ENCODE measurements around the gene PFN1.
"Not testable (repeated sequence)": the region's sequence is repeated elsewhere in the genome, so short reads cannot be mapped to it uniquely, and the experiment has no call there.

Gene PFN1

DNA sequence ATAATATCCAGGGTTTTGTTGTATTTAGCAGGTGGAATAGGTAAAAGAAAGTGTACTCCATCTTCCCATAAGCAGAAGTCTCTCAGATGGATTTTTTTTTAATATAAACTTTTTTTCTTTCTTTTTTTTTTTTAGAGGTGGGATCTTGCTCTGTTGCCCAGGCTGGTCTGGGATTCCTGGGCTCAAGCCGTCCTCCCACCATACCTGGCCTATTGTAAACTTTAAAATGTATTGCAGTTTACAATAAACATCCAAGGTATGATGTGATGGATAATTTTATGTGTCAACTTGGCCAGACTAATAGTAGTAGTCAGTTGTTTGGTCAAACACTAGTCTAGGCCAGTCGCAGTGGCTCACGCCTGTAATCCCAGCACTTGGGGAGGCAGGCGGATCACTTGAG, 27.0 kb downstream of the PFN1 start:
- DNase-seq (ENCODE audit: low spot score): no peak

DNA sequence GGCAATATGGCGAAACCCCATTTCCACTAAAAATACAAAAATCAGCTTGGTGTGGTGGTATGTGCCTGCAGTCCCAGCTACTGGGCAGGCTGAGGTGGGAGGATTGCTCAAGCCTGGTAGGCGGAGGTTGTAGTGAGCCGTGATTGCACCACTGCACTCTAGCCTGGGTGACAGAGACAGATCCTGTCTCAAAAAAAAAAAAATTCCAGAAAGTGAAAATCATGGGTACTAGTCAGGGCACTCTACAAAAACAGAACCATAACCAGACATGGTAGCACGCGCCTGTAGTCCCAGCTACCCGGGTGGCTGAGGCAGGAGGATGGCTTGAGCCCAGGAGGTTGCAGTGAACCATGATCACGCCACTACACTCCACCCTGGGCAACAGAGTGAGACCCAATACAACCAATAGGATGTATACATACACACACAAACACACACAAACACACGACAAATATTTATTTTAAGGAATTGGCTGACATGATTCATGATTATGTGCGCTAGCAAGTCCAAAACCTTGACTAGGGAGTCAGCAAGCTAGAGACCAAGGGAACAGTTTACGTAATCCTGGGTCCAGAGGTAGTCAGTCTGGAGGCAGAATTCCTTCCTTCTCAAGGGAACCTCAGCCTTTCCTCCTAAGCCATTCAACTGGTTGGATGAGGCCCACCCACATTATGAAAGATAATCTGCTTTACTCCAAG, 27.8 kb downstream of the PFN1 start:
- DNase-seq (ENCODE audit: low spot score): no peak

DNA sequence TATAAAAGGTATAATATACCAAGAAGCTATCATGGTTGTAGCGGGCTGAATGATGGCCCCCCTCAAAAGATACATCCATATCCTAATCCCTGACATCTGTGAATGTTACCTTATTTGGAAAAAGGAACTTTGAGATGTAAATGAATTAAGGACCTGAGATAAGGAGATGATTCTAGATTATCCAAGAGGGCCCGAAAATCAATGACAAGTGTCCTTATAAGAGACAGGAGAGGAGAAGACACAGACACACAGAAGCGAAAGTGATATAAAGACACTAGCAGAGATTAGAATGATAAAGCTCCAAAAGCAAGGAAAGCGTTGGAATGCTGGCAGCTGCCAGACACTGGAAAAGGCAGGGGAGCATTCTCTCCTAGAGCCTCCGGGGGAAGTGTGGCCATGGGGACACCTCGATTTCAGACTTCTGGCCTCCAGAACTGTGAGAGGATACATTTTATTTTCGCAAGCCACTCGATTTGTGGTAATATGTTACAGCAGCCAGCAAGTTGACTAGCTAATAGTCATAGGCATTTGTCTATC, 28.8 kb downstream of the PFN1 start:
- no peak for DNase-seq (ENCODE audit: low spot score)

DNA sequence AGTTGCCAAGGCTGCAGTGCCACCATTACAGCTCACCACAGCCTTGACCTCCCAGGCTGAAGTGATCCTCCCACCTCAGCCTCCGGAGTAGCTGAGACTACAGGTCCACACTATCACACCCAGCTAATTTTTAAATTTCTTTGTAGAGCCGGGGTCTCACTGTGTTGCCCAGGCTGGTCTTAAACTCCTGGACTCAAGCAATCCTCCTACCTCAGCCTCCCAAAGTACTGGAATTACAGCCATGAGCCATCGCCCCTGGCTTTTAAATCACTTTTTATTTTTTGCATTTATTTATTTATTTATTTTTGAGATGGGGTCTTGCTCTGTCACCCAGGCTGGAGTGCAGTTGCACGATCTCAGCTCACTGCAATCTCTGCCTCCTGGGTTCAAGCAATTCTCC, 33.8 kb downstream of the PFN1 start:
- DNase-seq (ENCODE audit: low spot score): not testable (repeated sequence)

DNA sequence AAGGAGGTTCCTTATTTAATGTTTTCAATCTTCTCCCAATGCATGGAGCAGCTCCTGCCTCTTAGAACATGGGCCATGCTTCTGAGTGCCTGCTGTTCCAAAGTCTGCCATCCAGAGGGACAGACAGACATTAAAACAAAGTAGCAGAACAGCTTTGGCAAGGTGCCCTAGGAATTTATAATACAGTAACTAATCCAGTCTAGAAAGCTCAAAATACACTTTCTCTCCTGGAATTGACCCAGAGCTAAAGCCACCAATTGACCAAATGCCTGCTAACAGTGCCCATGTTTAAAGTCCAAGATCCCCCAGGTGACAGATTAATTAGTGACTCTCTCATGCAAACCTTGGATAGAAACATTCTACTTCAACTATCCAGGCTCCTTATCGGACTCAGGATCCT, 34.3 kb downstream of the PFN1 start:
- no peak for DNase-seq (ENCODE audit: low spot score)

DNA sequence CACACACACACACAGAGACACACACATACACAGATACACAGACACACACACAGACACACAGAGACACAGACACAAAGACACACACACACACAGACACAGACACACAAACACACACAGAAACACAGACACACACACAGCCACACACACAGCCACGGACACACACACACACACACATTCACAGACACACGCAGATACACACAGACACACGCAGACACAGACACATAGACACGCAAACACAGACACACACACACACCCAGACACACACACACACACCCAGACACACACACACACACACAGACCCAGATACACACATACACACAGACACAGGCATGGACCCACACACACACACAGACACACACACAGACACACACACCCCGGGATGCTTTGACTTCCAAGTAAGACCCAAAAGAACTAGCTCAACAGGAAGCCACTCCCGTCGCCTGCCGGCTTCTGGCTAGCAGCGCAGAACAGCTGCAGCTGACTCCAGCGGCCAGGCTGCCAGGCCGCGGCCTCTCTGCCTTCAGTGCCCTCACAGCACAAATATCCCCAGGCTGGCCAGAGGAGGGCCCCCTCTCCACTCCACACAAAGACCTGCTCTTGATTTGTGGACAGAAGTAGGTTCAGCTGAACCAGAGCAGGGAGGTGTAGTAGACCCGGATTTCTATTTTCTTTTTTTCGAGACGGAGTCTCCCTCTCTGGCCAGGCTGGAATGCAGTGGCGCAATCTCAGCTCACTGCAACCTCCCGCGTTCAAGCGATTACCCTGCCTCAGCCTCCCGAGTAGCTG, 39.4 kb downstream of the PFN1 start:
- peak; percentile 87 for DNase-seq (ENCODE audit: low spot score)

DNA sequence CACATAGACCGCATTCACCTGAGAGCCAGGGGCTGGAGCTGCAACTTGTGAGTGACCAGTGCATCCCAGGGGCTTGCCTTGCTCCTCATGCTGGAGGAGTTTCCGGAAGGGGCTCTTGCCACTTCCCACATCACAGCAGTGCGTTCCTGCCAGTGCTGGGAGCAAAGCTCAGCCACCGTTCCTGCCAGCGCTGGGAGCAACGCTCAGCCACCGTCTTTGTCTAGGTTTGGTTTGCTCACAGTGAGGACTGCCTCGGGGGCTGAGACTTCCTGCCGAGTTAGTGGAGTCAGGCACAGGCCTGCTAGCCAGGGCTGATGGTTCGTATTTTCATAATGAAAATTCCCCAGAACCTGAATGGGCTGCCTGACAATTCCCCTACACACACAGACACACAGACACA, 40.0 kb downstream of the PFN1 start:
- DNase-seq (ENCODE audit: low spot score): no peak

DNA sequence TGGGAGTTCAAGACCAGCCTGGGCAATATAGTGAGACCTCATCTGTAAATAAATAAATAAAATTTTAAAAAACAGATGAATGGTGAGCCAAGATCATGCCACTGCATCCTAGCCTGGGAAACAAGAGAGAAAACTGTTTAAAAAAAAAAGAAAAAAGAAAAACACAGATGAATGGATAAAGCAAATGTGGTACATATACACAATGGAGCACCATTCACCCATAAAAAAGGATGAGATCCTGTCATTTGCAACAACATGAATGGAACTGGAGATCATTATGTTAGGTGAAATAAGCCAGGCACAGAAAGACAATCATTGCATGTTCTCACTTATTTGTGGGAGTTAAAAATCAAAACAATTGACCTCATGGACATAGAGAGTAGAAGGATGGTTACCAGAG, 41.7 kb downstream of the PFN1 start:
- not testable (repeated sequence) for DNase-seq (ENCODE audit: low spot score)

DNA sequence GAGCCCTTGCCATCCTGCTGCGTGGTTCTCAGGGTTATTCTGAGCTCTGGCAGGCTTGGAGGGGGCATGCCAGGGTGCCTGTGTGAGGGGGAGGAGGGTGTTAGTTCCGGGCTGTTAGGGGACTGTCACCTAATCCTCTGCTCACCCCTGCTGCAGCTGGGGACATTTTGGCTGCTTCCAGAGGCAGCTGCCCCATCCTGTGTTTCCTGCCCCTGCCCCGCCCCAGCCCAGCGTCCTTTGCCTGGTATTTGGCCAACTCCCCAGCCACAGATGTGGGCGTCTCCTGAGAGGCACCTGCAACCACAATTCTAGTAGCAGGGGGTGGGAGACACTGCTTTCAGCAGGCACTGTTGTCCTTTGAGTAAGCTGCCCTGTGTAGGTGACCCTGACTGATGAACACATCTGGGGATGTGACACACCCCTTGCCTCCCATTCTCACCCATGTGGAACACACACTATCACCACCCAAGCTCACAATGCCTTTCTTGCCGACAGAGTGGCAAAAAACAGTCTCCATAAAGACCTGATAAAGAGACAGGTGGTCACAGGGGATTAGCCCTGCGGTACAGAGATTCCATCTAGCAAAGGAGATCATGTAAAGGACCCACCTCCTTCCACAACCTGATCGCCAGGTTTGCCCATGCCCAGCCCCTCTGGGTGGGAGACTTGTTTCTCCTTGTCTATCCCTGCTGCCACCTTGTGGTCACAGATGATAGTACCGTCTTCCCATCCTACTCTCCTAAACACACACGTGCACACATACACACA, 45.1 kb downstream of the PFN1 start, which contains the start of gene CHRNE:
Gene CHRNE (minus strand): TSS at position 48 of the 768 bp plus-strand sequence. CDS start 35 bp downstream, at position 13.
- peak; percentile 63 for DNase-seq (ENCODE audit: low spot score)

DNA sequence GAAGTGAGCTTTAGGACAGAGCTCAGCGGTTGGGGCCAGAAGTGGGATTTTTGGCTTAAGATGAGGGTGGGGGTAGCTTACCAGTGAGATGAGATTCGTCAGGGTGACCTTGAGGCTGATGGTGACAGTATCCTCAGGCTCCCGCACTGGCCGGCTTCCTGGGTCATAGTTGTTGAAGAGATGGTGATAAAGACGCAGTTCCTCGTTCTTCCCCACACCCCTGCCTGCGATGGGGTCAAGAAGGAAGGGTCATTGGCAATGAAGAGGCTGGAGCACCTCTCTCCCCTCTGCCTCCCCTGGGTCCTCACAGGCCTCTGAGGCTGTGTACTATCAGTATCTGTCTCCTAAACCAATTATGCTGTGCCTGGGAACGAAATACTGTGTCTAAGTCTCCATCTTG, 45.8 kb downstream of the PFN1 start:
- no peak for DNase-seq (ENCODE audit: low spot score)

DNA sequence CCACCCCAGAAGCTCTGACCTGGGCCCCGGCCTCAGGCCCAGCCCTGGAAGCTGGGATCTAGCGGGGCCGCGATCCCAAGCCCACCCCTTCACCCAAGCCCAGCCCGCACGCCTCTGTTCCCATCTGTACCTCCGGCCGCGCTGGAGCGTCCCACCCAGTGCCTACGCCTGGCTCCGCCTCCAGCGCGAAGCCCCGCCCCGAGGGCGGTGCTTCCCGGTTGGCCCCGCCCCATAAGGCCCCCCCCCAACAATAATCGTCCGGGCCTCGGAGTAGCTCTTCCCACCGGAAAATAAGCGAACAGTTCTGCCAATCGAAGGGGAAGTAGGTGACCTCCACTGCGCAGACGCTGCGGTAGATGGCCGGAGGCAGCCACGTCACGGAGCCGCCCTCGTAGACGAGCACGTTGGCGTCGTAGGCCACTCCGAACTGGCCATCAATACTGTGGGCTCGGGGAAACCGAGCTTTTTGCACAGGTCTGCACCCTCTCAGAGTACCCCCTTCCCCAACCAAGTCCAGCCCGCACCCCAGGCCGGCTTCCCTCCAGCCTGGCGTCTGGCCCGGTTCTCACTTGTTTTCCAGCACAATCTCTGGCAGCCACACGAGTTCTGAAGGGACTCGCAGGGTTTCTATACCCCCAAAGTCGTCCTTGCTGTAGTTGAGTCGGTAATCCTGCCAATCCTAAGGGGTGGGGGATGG, 46.5 kb downstream of the PFN1 start:
- no peak for DNase-seq (ENCODE audit: low spot score)

DNA sequence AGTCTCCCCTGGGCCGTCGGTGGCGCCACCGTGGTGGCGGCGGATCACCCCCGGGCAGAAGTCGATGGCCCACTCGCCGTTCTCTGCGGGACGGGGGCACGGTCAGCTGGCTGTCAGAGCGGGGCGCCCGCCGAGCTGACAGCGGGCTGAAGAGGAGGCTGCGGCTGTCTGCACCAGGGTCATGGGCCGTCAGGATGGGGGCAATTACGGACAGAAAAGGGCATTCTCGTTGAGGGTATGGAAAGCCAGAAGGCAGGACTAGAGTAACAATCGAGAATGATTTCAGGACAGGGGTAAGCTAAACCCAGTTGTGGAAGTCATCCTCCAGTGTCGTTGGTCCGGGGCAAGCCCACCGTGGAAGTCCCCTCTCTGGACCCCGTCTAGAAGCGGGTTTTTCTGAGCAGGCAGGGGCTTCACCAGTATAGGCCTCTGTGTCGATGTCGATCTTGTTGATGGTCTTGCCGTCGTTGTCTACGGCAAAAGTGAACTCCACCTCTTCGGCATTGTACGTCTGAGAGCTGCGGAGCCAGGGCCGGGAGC, 47.2 kb downstream of the PFN1 start:
- no peak for DNase-seq (ENCODE audit: low spot score)

DNA sequence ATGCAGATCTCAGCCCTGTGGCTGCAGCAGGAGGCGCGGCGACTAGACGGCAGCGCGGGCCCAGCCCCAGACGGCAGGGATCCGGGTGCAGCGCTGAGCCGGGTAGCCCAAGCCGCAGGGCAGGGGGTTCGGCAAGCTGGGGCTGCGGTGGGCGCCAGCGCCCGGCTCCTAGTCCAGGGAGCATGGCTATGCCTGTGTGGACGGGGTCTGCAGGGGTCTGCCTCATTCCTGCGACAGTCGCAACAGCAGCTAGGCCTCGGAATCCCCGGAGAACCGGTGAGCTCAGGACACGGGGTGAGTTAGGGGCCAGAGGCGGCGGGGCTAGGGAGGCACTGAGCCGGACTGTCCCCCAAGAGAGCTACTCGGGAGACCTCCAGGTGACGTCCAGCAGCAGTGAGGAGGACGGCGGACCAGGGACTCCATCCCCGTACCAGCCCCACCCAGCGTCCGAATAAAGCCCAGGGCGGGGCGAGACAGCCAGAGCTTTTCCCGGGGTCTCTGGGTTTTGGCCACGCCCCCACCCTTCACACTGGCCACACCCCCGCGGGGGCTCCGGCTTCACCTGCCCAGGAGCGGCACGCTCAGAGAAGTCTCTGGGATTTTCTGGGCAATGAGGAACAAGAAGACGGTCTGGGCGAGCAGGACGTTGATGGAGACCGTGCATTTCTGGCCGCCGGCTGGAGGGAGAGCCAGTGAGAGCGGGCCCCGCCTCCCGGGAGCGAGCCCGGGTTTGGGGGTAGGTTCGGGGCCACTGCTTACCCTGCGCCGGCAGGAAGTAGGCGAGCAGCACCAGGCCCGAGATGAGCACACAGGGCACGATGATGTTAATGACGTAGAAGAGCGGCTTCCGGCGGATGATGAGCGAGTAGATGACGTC, 47.9 kb downstream of the PFN1 start:
- no peak for DNase-seq (ENCODE audit: low spot score)

DNA sequence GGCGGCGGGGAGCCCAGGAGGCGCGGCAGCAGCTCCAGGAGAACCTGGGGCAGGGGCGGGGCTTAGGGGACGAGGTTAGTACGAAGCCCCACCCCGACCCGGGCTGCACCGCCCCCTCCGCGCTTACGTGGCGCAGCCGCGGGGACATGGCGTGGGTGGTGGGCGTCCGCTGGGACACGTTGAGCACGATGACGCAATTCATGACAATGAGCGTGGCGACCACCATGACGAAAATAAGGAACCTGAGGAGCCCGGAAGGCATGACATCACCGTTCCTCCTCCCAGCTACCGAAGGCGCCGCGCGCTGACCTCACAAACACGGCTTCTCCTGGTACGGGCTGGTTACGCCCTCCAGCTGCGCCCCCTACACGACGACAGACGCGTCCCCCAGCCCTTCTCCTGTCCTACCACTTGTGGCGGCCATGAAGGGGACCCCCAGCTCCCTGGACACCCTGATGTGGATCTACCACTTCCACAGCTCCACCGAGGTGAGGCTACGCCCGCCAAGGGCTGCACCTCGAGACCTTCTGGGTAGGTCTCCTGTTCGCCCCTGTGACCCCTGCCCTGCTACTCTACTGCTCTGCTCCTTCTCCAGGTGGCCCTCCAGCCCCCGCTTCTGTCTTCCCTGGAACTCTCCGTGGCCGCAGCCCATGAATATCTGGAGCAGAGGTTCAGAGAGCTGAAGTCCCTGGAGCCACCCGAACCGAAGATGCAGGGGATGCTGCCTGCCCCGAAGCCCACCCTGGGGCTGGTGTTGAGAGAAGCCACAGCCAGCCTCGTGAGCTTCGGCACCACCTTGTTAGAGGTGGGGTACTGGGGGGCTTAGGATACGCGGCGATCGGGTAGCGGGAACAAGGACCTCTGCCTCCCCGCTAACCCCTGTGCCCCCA, 48.7 kb downstream of the PFN1 start, which contains the start of gene C17orf107:
Gene C17orf107 (plus strand): TSS at position 196 of the 890 bp plus-strand sequence. CDS start 227 bp downstream, at position 423.
- peak; percentile 70 for DNase-seq (ENCODE audit: low spot score)

DNA sequence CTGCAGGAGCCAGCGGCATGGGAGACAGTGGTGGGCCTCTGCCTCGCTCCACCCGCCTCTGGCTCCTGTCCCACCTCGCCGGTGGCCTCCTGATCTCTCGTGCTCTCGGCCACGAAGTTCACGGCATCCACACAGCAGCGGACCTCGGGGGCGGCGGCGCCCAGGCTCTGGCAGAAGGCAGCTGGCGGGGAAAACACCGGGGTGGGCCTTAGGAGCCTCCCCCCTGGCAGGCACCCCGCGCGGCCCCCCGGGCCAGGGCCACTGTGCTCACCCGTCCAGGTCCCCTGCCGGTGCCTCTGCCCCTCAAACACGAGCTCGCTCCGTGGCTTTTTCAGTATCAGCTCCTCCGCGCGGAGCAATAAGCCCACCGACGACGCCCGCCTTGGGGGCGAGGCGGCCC, 49.4 kb downstream of the PFN1 start:
- no peak for DNase-seq (ENCODE audit: low spot score)

DNA sequence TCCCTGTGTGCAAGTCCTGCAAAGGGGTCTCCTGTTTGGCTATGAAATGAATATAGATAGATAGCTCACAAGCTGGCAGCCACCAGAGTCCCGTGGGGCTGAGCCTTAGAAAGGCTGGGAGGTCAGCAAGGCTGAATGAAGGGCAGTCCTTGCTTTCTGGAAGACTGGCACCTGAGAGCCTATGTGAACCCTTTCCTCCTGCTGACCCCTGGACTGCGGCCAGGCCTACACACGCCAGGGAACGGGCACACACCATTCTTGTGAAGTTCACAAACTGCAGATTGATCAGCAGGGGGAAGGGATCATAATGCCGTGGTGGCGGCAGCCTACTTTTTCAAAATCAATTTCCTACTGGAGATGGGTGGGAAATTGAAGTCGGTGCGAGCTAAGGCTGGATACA, 50.0 kb downstream of the PFN1 start:
- no peak for DNase-seq (ENCODE audit: low spot score)

DNA sequence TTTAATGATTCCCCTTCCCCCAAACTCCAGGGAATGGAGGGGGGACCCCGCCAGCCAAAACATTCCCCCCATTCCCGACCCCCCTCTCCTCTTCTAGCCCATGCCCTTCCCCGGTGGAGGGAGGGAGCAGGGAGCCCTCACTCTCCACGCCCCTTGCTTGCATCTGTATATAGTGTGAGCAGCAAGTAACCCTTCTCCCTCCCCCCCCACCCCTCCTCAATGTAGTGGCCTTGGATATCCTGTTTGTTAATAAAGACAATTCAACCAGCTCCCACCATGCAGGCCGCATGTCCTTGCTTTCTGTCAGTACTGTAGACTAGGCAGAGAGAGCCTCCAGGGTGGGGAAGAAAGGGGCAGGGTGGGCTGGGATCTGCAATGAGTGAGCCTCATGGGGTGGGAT, 50.5 kb downstream of the PFN1 start:
- DNase-seq (ENCODE audit: low spot score): no peak

DNA sequence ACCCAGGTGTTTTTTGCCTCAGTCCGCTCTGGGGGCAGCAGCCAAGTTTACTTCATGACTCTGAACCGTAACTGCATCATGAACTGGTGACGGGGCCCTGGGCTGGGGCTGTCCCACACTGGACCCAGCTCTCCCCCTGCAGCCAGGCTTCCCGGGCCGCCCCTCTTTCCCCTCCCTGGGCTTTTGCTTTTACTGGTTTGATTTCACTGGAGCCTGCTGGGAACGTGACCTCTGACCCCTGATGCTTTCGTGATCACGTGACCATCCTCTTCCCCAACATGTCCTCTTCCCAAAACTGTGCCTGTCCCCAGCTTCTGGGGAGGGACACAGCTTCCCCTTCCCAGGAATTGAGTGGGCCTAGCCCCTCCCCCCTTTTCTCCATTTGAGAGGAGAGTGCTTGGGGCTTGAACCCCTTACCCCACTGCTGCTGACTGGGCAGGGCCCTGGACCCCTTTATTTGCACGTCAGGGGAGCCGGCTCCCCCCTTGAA, 51.1 kb downstream of the PFN1 start:
- DNase-seq (ENCODE audit: low spot score): no peak

Data from putamen (tissue), 1 donor.